ENCODE results near the gene SYK. TPM values are rescaled to one million over a fixed set of nuclear protein-coding genes. Genes with fewer than 3 reads are reported as not detected.

Gene SYK
- total RNA-seq, 1 donor from 2014 or later, result 0.55 TPM

- H3K4me3 Mint-ChIP-seq (ENCODE audit: unreplicated experiment), result no peak overlapping the region
- H3K36me3 Mint-ChIP-seq (ENCODE audit: low read depth), result no peaks in the 10 kb centered on the region
- H3K27me3 Mint-ChIP-seq (ENCODE audit: low read depth), result peaks cover 15% of the 10 kb centered on the region
- H3K27ac Mint-ChIP-seq (ENCODE audit: unreplicated experiment), result no peak overlapping the region
- TF ChIP-seq CTCF (IDR thresholded peaks at IDR 0.05), result no peak
- no peaks in the 10 kb centered on the region for H3K9me3 Mint-ChIP-seq (ENCODE audit: low read depth)
- no peaks in the 10 kb centered on the region for H3K4me1 Mint-ChIP-seq (ENCODE audit: low read depth)
- DNase-seq (ENCODE audit: low spot score), result no peak
Observed at GRCh38 chr9:90854637-90855175, 53.1 kb downstream of the SYK start.

- no peaks in the 10 kb centered on the region for H3K9me3 Mint-ChIP-seq (ENCODE audit: low read depth)
Observed at GRCh38 chr9:90855208-90855902, 53.7 kb downstream of the SYK start.

GRCh38 chr9:90857091-90857490 is 55.5 kb downstream of the SYK start:
- DNase-seq (ENCODE audit: low spot score), result no peak
- no peak overlapping the region for H3K27ac Mint-ChIP-seq (ENCODE audit: unreplicated experiment)
- no peak overlapping the region for H3K4me3 Mint-ChIP-seq (ENCODE audit: unreplicated experiment)
- no peaks in the 10 kb centered on the region for H3K4me1 Mint-ChIP-seq (ENCODE audit: low read depth)
- H3K9me3 Mint-ChIP-seq (ENCODE audit: low read depth), result no peaks in the 10 kb centered on the region
- H3K36me3 Mint-ChIP-seq (ENCODE audit: low read depth), result no peaks in the 10 kb centered on the region
- H3K27me3 Mint-ChIP-seq (ENCODE audit: low read depth), result peaks cover 15% of the 10 kb centered on the region
- no peak for TF ChIP-seq CTCF (IDR thresholded peaks at IDR 0.05)

More at GRCh38 chr9:90855208-90855902, 53.7 kb downstream of the SYK start:
- no peaks in the 10 kb centered on the region for H3K4me1 Mint-ChIP-seq (ENCODE audit: low read depth)
- no peak for TF ChIP-seq CTCF (IDR thresholded peaks at IDR 0.05)
- no peak overlapping the region for H3K4me3 Mint-ChIP-seq (ENCODE audit: unreplicated experiment)
- peaks cover 15% of the 10 kb centered on the region for H3K27me3 Mint-ChIP-seq (ENCODE audit: low read depth)
- no peaks in the 10 kb centered on the region for H3K36me3 Mint-ChIP-seq (ENCODE audit: low read depth)
- no peak overlapping the region for H3K27ac Mint-ChIP-seq (ENCODE audit: unreplicated experiment)
- no peak for DNase-seq (ENCODE audit: low spot score)

- Mint-ChIP-seq H3K4me3 (ENCODE audit: unreplicated experiment) (no peak overlapping the region), H3K27ac (ENCODE audit: unreplicated experiment) (no peak overlapping the region), H3K4me1 (ENCODE audit: low read depth) (no peaks in the 10 kb centered on the region), H3K36me3 (ENCODE audit: low read depth) (no peaks in the 10 kb centered on the region), H3K27me3 (ENCODE audit: low read depth) (peaks cover 15% of the 10 kb centered on the region), H3K9me3 (ENCODE audit: low read depth) (no peaks in the 10 kb centered on the region)
- TF ChIP-seq CTCF (IDR thresholded peaks at IDR 0.05), result no peak
- DNase-seq (ENCODE audit: low spot score), result no peak
Observed at GRCh38 chr9:90857855-90858254, 56.2 kb downstream of the SYK start.

GRCh38 chr9:90858457-90858901 is 56.9 kb downstream of the SYK start:
- no peaks in the 10 kb centered on the region for H3K4me1 Mint-ChIP-seq (ENCODE audit: low read depth)
- no peak overlapping the region for H3K4me3 Mint-ChIP-seq (ENCODE audit: unreplicated experiment)
- TF ChIP-seq CTCF (IDR thresholded peaks at IDR 0.05), result no peak
- no peak overlapping the region for H3K27ac Mint-ChIP-seq (ENCODE audit: unreplicated experiment)
- peaks cover 15% of the 10 kb centered on the region for H3K27me3 Mint-ChIP-seq (ENCODE audit: low read depth)
- H3K36me3 Mint-ChIP-seq (ENCODE audit: low read depth), result no peaks in the 10 kb centered on the region
- no peaks in the 10 kb centered on the region for H3K9me3 Mint-ChIP-seq (ENCODE audit: low read depth)
- no peak for DNase-seq (ENCODE audit: low spot score)
